IMR-90 (cell line): ENCODE data around the gene ITPR2.

Experiments
- BHLHE40 ChIP-seq: fragments of 150-350 bp; IDR thresholded peaks from 2 replicates; pipeline ENCODE4 v1.6.1; 2016; ENCODE audit warnings: mild to moderate bottlenecking, low read depth, low read length
- CHD1 ChIP-seq: IDR thresholded peaks from 2 replicates; pipeline ENCODE4 v1.6.1; 2012; ENCODE audit warnings: low read depth, low read length, improper control_type of control experiment
- ELK1 ChIP-seq: fragments of 150-350 bp; IDR thresholded peaks from 2 replicates; pipeline ENCODE4 v1.6.1; 2016; ENCODE audit warnings: low read depth, mild to moderate bottlenecking, low read length, moderate library complexity, borderline replicate concordance
- POLR2A ChIP-seq: IDR thresholded peaks from 2 replicates; pipeline ENCODE4 v1.6.1; 2012; ENCODE audit warnings: mild to moderate bottlenecking, low read depth, low read length
- RAD21 ChIP-seq: IDR thresholded peaks from 2 replicates; pipeline ENCODE4 v1.6.1; 2012; ENCODE audit warnings: low read length, improper control_type of control experiment
- SMC3 ChIP-seq: fragments of 150-350 bp; IDR thresholded peaks from 2 replicates; pipeline ENCODE4 v1.6.1; 2016; ENCODE audit warnings: low read depth, mild to moderate bottlenecking, antibody characterized with exemption, low read length, moderate library complexity
- TF ChIP-seq, protein P1 (sequence below): conservative IDR thresholded peaks from 2 replicates; pipeline ENCODE4 v1.5.1; 2012; ENCODE audit warnings: mild to moderate bottlenecking, low read depth, low read length, improper control_type of control experiment

DNA sequence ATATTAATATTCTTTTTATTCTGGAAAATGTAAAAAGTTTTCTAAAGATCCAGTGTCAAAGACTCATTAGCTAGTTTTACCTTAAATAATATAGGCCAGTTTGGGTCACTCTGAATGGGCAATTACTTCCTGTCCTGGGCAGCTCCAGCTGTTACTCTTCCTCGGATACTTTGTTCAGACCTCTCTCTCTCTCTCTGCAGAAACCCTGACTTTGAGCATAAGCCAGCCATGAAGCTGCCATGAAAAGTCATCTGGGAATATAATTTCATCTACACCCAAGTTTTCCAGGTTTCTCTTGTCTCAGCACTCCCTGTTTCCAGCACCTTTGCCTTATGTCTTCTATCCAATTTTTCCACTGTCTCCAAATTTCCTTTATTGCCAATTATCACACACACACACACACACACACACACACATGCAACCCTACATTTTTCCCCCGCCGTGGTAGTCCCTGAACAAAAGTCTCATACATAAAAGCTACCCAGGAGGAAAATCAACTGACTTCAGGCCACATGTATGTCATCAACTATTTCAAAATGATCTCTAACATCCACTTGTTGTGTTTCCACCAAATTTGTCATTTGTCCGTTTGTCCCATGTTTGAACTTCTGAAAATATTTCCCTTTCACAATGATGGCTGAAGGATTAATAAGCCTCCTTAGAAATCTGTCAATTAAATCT is 319.5 kb downstream of the ITPR2 start:
- TF ChIP-seq, protein P1, sequence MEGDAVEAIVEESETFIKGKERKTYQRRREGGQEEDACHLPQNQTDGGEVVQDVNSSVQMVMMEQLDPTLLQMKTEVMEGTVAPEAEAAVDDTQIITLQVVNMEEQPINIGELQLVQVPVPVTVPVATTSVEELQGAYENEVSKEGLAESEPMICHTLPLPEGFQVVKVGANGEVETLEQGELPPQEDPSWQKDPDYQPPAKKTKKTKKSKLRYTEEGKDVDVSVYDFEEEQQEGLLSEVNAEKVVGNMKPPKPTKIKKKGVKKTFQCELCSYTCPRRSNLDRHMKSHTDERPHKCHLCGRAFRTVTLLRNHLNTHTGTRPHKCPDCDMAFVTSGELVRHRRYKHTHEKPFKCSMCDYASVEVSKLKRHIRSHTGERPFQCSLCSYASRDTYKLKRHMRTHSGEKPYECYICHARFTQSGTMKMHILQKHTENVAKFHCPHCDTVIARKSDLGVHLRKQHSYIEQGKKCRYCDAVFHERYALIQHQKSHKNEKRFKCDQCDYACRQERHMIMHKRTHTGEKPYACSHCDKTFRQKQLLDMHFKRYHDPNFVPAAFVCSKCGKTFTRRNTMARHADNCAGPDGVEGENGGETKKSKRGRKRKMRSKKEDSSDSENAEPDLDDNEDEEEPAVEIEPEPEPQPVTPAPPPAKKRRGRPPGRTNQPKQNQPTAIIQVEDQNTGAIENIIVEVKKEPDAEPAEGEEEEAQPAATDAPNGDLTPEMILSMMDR, result no peak
- no peak for TF ChIP-seq BHLHE40
- no peak for TF ChIP-seq POLR2A
- no peak for TF ChIP-seq CHD1
- TF ChIP-seq RAD21, result no peak
- TF ChIP-seq SMC3, result no peak
- no peak for TF ChIP-seq ELK1
